Activated naive CD4-positive, alpha-beta T cell treated with anti-CD3 and anti-CD28 coated beads, Interleukin-2, amount 50 U/mL, for 16 hours (primary cell): ENCODE data around the gene NAT9.

Source experiments
- DNase-seq: peaks from one replicate; pipeline ENCODE4 v3.0.0-alpha.2; 2020

NAT9 gene

GRCh38 chr17:74742153-74742515 is 34.0 kb downstream of the NAT9 start:
- no peak for DNase-seq

GRCh38 chr17:74740641-74741387 is 35.3 kb downstream of the NAT9 start:
- DNase-seq, result no peak

DNA sequence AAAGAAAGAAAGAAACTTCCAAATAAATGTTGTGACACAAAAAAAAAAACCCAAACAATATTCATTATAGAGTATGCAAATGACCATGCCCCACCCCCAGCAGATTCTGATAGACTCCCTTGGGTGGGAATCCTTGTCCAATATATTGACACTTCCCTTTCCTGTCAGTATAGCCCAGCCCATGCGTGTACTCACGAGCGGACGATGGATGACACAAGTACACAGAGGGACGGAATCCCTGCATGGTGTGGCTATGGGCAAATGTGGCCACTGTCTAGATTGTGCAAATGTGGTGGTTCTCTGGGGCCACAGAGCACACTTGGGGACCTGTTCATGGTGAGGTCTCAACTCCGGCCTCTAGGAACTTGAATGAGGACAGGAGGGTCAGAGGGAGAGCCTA is 36.0 kb downstream of the NAT9 start:
- no peak for DNase-seq

GRCh38 chr17:74739227-74739831 is 36.8 kb downstream of the NAT9 start:
- no peak for DNase-seq

DNA sequence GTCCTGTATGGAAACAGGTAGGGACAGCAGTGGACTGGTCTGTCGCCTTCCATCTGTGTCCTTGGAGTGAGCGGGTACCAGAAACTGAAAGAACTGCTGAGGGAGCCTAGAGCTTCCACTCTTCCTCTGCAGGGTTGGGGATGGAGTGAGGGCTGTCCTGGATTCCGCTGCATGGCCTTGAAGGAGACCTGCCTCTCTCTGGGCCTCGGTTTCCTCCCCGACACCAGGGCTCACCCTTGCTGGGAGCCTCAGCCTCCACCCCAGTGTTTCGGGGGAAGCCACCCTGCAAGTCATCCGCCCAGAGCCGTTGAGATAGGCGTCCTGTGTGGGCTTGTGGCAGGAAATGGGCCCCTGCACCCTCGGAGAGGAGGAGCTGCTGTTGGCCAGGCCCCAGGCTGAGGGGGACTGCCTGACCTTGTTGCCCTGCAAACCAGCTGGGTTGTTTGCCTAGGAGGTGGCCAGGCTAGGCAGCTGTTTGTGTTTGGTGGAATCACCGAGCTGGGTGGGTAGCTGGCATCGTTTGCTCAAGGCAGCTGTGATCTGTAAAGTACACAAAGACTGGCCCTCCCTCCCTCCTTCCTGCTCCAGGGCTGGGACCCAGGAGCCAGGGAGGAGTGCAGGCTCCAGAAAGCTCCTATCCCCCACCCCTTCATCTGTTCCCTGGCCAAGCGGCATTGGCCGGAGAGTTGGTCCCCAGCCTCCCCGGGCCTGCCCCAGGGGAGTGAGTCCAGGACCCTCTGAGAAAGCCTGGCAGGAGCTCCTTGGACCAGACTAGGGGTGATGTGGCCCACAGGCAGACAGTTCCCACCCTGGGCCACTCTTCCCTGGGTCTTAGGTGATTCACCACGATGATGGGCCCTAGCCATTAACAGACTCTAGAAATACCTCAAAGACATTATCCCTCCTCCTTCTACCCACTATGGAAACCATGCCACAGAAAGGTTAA is 37.8 kb downstream of the NAT9 start:
- peak; percentile 64 for DNase-seq

DNA sequence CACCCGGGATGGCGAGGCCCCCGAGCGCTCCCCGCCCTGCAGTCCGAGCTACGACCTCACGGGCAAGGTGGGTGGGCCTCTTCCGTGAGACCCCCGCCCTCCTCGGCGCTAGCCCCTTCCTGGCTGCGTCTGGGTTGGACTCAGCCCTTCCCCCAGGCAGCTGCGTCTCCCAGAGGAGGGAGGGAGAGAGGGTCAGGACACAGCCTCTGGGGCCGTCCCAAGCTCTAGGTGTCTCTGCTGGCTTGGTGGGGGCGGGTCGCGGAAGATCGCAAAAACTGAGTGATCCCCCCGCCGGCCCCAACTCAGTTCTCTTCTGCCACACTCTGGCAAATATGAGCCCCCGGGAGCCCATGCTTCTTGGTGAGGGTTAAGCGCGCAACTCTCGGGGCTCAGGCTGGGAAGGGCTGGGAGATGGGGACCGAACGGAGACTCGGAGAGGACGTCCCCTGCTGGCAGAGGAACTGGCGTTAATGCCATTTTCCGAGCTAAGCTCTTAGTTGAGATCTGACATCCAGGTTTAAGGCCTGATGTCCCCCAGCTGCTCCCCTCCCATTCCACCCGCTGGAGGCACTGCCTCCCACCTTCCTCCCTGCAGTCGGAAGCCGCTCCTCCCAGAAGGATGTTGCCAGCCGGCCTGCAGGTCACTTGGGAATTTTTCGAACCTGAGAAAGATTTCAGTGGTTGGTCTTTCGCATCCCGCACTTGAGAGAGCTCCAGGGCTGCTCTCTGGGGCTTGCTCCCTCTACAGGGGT is 38.7 kb downstream of the NAT9 start:
- peak; percentile 39 for DNase-seq

- peak; percentile 48 for DNase-seq
Observed at GRCh38 chr17:74736513-74737298, 39.4 kb downstream of the NAT9 start, which contains the start of gene RAB37. TSS of gene RAB37 (plus strand) at chr17:74737256. CDS start at chr17:74737273, 17 bp downstream.

DNA sequence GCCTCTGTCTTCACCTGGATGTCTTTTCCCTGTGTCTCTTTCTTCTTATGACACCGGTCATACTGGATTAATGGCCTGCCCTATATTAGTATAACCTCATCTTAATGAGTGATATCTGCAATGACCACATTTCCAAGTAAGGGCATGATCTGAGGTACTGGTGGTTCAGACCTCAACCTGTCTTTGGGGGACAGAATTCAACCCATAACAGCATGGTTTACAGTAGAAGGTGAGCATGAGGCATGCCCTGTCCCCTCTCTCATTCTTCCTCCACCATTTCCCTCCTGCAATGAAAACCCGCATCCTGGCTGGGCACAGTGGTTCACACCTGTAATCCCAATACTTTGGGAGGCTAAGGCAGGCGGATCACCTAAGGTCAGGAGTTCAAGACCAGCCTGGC is 41.9 kb downstream of the NAT9 start:
- DNase-seq, result no peak

- DNase-seq, result no peak
Observed at GRCh38 chr17:74733365-74734122, 42.6 kb downstream of the NAT9 start.

- DNase-seq, result no peak
Observed at GRCh38 chr17:74732042-74732867, 43.9 kb downstream of the NAT9 start.

DNA sequence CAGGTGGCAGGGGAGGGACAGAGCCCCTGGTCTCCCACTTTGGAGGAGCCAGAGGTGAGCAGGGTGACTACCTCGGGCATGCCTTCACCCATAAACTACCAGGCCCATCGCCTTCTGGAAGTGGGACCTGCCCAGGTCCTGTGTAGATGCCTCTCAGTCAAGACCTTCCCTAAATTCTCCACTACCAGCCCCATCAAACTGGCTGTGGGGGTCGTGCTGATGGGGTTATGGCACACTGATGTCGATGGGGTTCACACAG is 44.9 kb downstream of the NAT9 start:
- DNase-seq, result no peak

DNA sequence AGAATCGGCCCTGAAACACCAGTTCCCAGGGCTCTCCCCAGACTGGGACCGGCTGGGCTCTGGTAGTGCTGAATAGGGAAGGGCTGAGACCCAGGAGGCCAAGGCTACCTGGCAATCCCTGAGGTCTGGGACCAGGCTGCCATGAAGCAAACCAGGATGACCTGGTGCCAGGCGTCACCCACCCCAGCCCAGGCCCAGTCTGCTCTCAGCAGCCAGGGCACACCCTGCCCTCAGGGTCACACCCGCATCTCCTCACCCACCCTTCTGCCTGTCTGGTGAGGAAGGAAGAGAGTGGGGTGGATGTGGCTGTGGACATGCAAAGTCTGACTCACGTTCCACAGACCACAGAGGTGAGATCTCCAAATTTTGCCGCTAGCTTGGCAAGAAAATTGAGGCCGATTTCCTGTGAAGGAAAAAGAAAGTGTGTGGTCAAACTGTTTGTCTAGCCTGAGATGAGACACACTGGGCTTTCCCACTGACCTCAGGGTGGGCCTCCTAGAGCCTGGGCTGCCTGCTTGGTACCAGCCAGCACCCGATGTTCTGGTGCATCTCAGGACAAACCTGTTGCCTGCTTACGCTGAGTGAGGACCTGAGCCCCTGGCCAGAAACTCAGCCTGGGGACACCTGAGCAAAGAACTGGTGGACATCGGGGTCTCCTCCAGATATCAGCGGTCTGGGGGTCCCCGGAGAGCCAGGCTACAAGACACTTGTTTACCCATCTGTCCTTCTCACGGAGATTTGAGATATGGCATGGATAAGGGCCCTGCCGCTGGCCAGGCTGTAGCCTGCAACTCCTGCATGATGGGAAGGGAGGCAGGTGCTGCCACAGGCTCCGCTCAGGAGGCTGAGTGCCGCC is 45.4 kb downstream of the NAT9 start:
- no peak for DNase-seq

DNA sequence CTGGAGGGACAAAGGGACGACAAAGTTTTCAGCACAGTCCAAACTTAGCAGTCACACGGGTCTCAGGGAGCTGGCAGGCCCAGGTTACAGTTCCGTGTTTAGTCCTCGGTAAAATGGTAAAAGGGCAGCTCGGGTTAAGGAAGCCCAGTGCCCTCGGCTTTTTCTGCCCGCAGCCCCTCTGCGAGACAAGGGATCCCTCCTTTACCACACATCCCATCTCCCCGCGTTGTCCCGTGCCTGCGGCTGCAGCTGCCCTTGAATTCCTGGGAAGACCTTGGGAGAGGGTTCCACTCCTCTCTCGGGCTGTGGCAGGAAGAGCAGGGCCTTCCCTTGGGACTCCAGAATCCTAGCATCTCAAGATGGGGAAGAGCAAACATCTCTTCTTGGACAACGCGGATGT is 46.3 kb downstream of the NAT9 start:
- no peak for DNase-seq

DNA sequence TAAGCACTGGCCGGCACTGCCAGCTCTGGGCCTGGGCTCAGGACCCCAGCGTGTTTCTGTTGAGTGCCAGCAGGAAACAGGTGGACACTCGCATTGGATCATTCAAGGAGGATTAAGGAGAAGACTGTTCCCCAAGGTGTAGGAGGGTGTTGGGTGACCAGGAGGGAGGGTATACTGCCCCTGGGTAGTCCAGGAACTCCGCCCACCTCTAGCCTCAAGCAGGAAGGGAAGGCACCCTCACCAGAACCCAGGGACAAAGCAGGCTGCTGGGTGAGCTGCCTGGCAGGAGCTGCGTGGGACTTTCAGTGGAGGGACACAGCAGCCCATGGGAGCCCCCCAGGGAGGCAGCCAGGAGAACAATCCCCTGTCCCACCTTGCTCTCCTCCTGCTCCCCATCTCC is 46.8 kb downstream of the NAT9 start:
- no peak for DNase-seq

GRCh38 chr17:74728702-74729075 is 47.5 kb downstream of the NAT9 start:
- DNase-seq, result no peak

- no peak for DNase-seq
Observed at GRCh38 chr17:74728033-74728701, 48.0 kb downstream of the NAT9 start.

DNA sequence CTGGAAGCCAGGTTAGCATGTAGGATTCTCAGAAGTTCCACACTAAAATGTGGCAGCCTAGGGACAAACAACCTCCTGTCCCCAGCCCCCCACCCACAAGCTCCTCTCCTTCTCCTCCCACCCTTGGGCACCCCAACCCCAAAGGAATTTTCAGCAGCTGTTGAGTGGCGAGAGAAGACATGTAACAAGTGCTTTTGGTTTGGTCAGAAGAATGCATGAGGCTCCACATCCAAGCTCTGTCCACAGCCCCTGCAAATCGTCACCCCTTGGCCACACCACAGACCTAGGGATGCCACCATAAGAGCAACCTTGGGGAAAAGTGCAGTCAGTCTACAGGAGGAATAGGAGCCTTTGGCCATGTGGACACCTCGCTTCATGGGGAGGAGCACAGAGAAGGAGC is 51.0 kb downstream of the NAT9 start:
- no peak for DNase-seq

DNA sequence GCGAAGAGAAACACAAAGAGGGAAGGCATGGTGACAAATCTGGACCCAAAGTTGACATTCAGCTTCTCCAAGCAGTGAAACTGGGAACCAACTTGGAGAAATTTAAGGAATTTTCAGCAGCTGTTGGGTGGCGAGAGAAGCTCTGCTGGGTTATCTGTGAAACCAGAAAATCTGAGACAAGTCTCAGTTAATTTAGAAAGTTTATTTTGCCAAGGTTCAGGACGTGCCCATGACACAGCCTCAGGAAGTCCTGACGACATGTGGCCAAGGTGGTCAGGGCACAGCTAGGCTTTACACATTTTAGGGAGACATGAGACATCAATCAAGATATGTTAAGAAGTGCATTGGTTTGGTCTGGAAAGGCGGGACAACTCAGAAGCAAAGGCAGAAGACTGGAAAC is 52.3 kb downstream of the NAT9 start:
- no peak for DNase-seq

- no peak for DNase-seq
Observed at GRCh38 chr17:74722782-74723181, 53.4 kb downstream of the NAT9 start.
